ENCODE measurements around the gene CASTOR1. TPM values are rescaled to one million over a fixed set of nuclear protein-coding genes. Genes with fewer than 3 reads are reported as not detected.
A peak's percentile ranks its signal among the peaks of the same experiment; 100 is the strongest.

Gene CASTOR1
- total RNA-seq, 1 donor from 2014 or later, result 11.3 TPM

GRCh38 chr22:30247561-30247960, 41.7 kb downstream of the CASTOR1 start:
- DNase-seq (ENCODE audit: low read depth), result no peak

- no peak for DNase-seq (ENCODE audit: low read depth)
Measured at GRCh38 chr22:30246814-30247376, 42.4 kb downstream of the CASTOR1 start.

GRCh38 chr22:30245985-30246813, 43.1 kb downstream of the CASTOR1 start, which contains the start of gene LIF:
Gene LIF (minus strand): TSS chr22:30246759. CDS start chr22:30246695, 64 bp downstream.
- DNase-seq (ENCODE audit: low read depth), result peak; percentile 66

- DNase-seq (ENCODE audit: low read depth), result no peak
Measured at GRCh38 chr22:30245181-30245984, 43.9 kb downstream of the CASTOR1 start.

- no peak for DNase-seq (ENCODE audit: low read depth)
Measured at GRCh38 chr22:30244641-30245040, 44.7 kb downstream of the CASTOR1 start.

- DNase-seq (ENCODE audit: low read depth), result no peak
Measured at GRCh38 chr22:30244066-30244465, 45.2 kb downstream of the CASTOR1 start.

GRCh38 chr22:30243661-30244060, 45.6 kb downstream of the CASTOR1 start:
- no peak for DNase-seq (ENCODE audit: low read depth)

- DNase-seq (ENCODE audit: low read depth), result peak; percentile 72
Measured at GRCh38 chr22:30241576-30242371, 47.5 kb downstream of the CASTOR1 start.

- DNase-seq (ENCODE audit: low read depth), result peak; percentile 63
Measured at GRCh38 chr22:30240541-30241417, 48.5 kb downstream of the CASTOR1 start.

- peak; percentile 58 for DNase-seq (ENCODE audit: low read depth)
Measured at GRCh38 chr22:30239488-30240405, 49.6 kb downstream of the CASTOR1 start.

- DNase-seq (ENCODE audit: low read depth), result peak; percentile 93
Measured at GRCh38 chr22:30238661-30239487, 50.4 kb downstream of the CASTOR1 start.

- no peak for DNase-seq (ENCODE audit: low read depth)
Measured at GRCh38 chr22:30238136-30238535, 51.2 kb downstream of the CASTOR1 start.

- no peak for DNase-seq (ENCODE audit: low read depth)
Measured at GRCh38 chr22:30236875-30237274, 52.4 kb downstream of the CASTOR1 start.

- peak; percentile 94 for DNase-seq (ENCODE audit: low read depth)
Measured at GRCh38 chr22:30235687-30236170, 53.6 kb downstream of the CASTOR1 start.
